Fibroblast of gingiva (primary cell): ENCODE measurements around the gene CCDC182.

ENCODE experiments used
- DNase-seq: peaks from one replicate; pipeline ENCODE4 v3.0.0-alpha.2; 2011; ENCODE audit warnings: low read depth

CCDC182 gene

DNA sequence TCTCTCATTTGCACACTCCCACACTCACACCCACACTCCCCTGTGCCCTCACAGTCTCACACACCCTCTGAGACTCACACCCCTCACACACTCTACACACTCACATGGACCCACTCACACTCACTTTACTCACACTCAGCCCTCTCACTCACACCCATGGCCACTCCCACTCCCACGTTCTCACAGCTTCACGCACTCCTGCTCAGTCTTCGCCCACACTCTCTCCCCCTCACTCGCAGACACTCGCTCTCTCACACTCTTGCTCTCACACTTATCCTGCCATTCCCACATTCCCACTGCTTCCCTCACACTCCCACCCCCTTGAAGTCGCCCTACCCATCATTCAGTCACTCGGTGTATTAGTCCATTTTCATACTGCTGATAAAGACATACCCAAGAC, 47.9 kb downstream of the CCDC182 start:
- DNase-seq = no peak

DNA sequence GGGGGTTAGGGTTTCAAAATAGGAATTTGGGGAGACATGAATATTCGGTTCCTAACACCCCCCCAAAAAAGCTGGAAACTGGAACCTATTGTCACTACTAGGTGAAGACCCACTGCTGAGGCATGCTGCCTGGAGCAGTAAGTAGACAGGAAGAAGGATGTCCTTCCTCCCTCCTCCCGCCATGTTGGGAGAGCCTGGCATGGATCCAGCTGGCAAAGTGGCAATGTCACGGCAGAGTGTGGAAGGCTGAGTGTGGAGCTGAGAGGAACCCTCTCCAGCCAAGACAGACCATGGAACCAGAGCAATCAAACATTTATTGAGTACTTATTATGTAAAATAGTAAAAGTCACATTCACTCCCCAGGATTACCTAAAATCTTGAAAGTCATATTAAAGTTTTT, 49.0 kb downstream of the CCDC182 start:
- no peak for DNase-seq
